ENCODE measurements around the gene PRSS33. TPM values are rescaled to one million over a fixed set of nuclear protein-coding genes. Genes with fewer than 3 reads are reported as not detected.

Gene PRSS33
- total and polyA plus RNA-seq, 4 experiments from 2014 or later = not detected

- peak in 1 of 5 donors; percentile 35 for DNase-seq
- ChIA-PET POLR2A (ENCODE audit: partially characterized antibody) (interaction anchor here (1.0 to 6.1 kb wide), 2 partner anchors 11 to 12 kb away, joined by 3 to 38 read pairs; partner anchors contain the start of gene ELOB), CTCF (ENCODE audit: partially characterized antibody) (interaction anchor here (0.9 kb wide), 1 partner anchor 18 kb away, joined by 3 read pairs; no protein-coding TSS in a partner anchor)
Measured at GRCh38 chr16:2765462-2766404, 21.6 kb downstream of the PRSS33 start.

GRCh38 chr16:2764718-2765117 is 22.6 kb downstream of the PRSS33 start:
- no peaks in the 10 kb centered on the region for H3K9me3 ChIP-seq (ENCODE audit: control insufficient read depth in 1 of 2, low read length in 2 of 2)
- ChIA-PET CTCF (ENCODE audit: partially characterized antibody) (interaction anchor here (0.9 kb wide), 1 partner anchor 19 kb away, joined by 3 read pairs; no protein-coding TSS in a partner anchor), POLR2A (ENCODE audit: partially characterized antibody) (interaction anchor here (1.0 to 6.1 kb wide), 2 partner anchors 11 to 12 kb away, joined by 3 to 38 read pairs; partner anchors contain the start of gene ELOB)
- no peak overlapping the region for H3K4me3 Mint-ChIP-seq
- H3K4me1 ChIP-seq (ENCODE audit: insufficient read depth, low read length) = no peaks in the 10 kb centered on the region
- intact Hi-C loops (cut with micrococcal nuclease) = no loop called here
- H3K9me3 Mint-ChIP-seq = peaks cover 0 to 8% (median 0%) of the 10 kb centered on the region in 8 donors
- no peak overlapping the region for H3K4me3 ChIP-seq (ENCODE audit: low read length in 2 of 2)
- H3K27me3 Mint-ChIP-seq = no peaks in the 10 kb centered on the region
- peaks cover 89 to 97% of the 10 kb centered on the region in 2 donors for H3K36me3 Mint-ChIP-seq
- H3K27me3 ChIP-seq (ENCODE audit: insufficient read depth, low read length) = no peaks in the 10 kb centered on the region
- no peak overlapping the region for H3K27ac ChIP-seq (ENCODE audit: low read depth, low read length)
- DNase-seq = peak in 1 of 5 donors; percentile 19
- H3K27ac Mint-ChIP-seq = peak overlapping the region in 5 of 7 donors; percentile 31 to 83 (median 47)
- peaks cover 100% of the 10 kb centered on the region for H3K36me3 ChIP-seq (ENCODE audit: insufficient read depth, low read length)
- peaks cover 8 to 31% (median 20%) of the 10 kb centered on the region in 4 donors for H3K4me1 Mint-ChIP-seq

More at GRCh38 chr16:2765462-2766404, 21.6 kb downstream of the PRSS33 start:
- H3K27me3 ChIP-seq (ENCODE audit: insufficient read depth, low read length) = no peaks in the 10 kb centered on the region
- Mint-ChIP-seq H3K4me1 (peaks cover 5 to 29% (median 21%) of the 10 kb centered on the region in 4 donors), H3K4me3 (peak overlapping the region in 3 of 8 donors; percentile 39 to 57 (median 48)), H3K36me3 (peaks cover 81 to 97% of the 10 kb centered on the region in 2 donors), H3K9me3 (peaks cover 0 to 10% (median 0%) of the 10 kb centered on the region in 8 donors), H3K27me3 (no peaks in the 10 kb centered on the region), H3K27ac (peak overlapping the region in 3 of 7 donors; percentile 75 to 91 (median 83))
- H3K4me1 ChIP-seq (ENCODE audit: insufficient read depth, low read length) = no peaks in the 10 kb centered on the region
- H3K4me3 ChIP-seq (ENCODE audit: low read length in 2 of 2) = no peak overlapping the region
- peaks cover 100% of the 10 kb centered on the region for H3K36me3 ChIP-seq (ENCODE audit: insufficient read depth, low read length)
- intact Hi-C loops (cut with micrococcal nuclease) = no loop called here
- H3K27ac ChIP-seq (ENCODE audit: low read depth, low read length) = no peak overlapping the region
- H3K9me3 ChIP-seq (ENCODE audit: control insufficient read depth in 1 of 2, low read length in 2 of 2) = no peaks in the 10 kb centered on the region

- Mint-ChIP-seq H3K27me3 (no peaks in the 10 kb centered on the region), H3K4me3 (no peak overlapping the region), H3K9me3 (peaks cover 0 to 8% (median 0%) of the 10 kb centered on the region in 8 donors), H3K36me3 (peaks cover 91 to 94% of the 10 kb centered on the region in 2 donors), H3K27ac (peak overlapping the region in 4 of 7 donors; percentile 36 to 86 (median 80)), H3K4me1 (peaks cover 10 to 36% (median 24%) of the 10 kb centered on the region in 4 donors)
- ChIA-PET CTCF (ENCODE audit: partially characterized antibody) (no interaction called here), POLR2A (ENCODE audit: partially characterized antibody) (interaction anchor here (1.2 to 1.6 kb wide), 3 partner anchors 9 to 14 kb away, joined by 3 to 7 read pairs (median 4); partner anchors contain the start of gene ELOB)
- no peak overlapping the region for H3K27ac ChIP-seq (ENCODE audit: low read depth, low read length)
- no peaks in the 10 kb centered on the region for H3K9me3 ChIP-seq (ENCODE audit: control insufficient read depth in 1 of 2, low read length in 2 of 2)
- DNase-seq = peak in 1 of 5 donors; percentile 15
- no peak overlapping the region for H3K4me3 ChIP-seq (ENCODE audit: low read length in 2 of 2)
- H3K4me1 ChIP-seq (ENCODE audit: insufficient read depth, low read length) = peaks cover 6% of the 10 kb centered on the region
- intact Hi-C loops (cut with micrococcal nuclease) = no loop called here
- H3K36me3 ChIP-seq (ENCODE audit: insufficient read depth, low read length) = peaks cover 100% of the 10 kb centered on the region
- no peaks in the 10 kb centered on the region for H3K27me3 ChIP-seq (ENCODE audit: insufficient read depth, low read length)
Measured at GRCh38 chr16:2763173-2763572, 24.2 kb downstream of the PRSS33 start.

GRCh38 chr16:2762711-2763110 is 24.6 kb downstream of the PRSS33 start:
- CTCF ChIA-PET (ENCODE audit: partially characterized antibody) = no interaction called here
- POLR2A ChIA-PET (ENCODE audit: partially characterized antibody) = interaction anchor here (1.2 to 1.6 kb wide), 3 partner anchors 8 to 14 kb away, joined by 3 to 7 read pairs (median 4); partner anchors contain the start of genes ELOB and SRRM2
- H3K36me3 Mint-ChIP-seq = peaks cover 91 to 94% of the 10 kb centered on the region in 2 donors
- H3K9me3 ChIP-seq (ENCODE audit: control insufficient read depth in 1 of 2, low read length in 2 of 2) = no peaks in the 10 kb centered on the region
- peaks cover 100% of the 10 kb centered on the region for H3K36me3 ChIP-seq (ENCODE audit: insufficient read depth, low read length)
- peaks cover 9 to 37% (median 24%) of the 10 kb centered on the region in 4 donors for H3K4me1 Mint-ChIP-seq
- DNase-seq = peak in 1 of 5 donors; percentile 1
- H3K27me3 Mint-ChIP-seq = no peaks in the 10 kb centered on the region
- no peak overlapping the region for H3K4me3 ChIP-seq (ENCODE audit: low read length in 2 of 2)
- no peaks in the 10 kb centered on the region for H3K27me3 ChIP-seq (ENCODE audit: insufficient read depth, low read length)
- H3K27ac ChIP-seq (ENCODE audit: low read depth, low read length) = no peak overlapping the region
- intact Hi-C loops (cut with micrococcal nuclease) = no loop called here
- H3K27ac Mint-ChIP-seq = peak overlapping the region in 4 of 7 donors; percentile 7 to 86 (median 68)
- H3K4me1 ChIP-seq (ENCODE audit: insufficient read depth, low read length) = peaks cover 6% of the 10 kb centered on the region
- H3K4me3 Mint-ChIP-seq = no peak overlapping the region
- H3K9me3 Mint-ChIP-seq = peaks cover 0 to 8% (median 0%) of the 10 kb centered on the region in 8 donors

GRCh38 chr16:2761886-2762583 is 25.3 kb downstream of the PRSS33 start:
- Histone ChIP-seq H3K4me1 (ENCODE audit: insufficient read depth, low read length) (peaks cover 8% of the 10 kb centered on the region), H3K27me3 (ENCODE audit: insufficient read depth, low read length) (no peaks in the 10 kb centered on the region), H3K36me3 (ENCODE audit: insufficient read depth, low read length) (peaks cover 100% of the 10 kb centered on the region), H3K9me3 (ENCODE audit: control insufficient read depth in 1 of 2, low read length in 2 of 2) (no peaks in the 10 kb centered on the region), H3K27ac (ENCODE audit: low read depth, low read length) (no peak overlapping the region), H3K4me3 (ENCODE audit: low read length in 2 of 2) (no peak overlapping the region)
- H3K36me3 Mint-ChIP-seq = peaks cover 95 to 97% of the 10 kb centered on the region in 2 donors
- H3K4me3 Mint-ChIP-seq = peak overlapping the region in 1 of 8 donors; percentile 17
- ChIA-PET CTCF (ENCODE audit: partially characterized antibody) (no interaction called here), POLR2A (ENCODE audit: partially characterized antibody) (interaction anchor here (1.2 to 1.6 kb wide), 3 partner anchors 8 to 15 kb away, joined by 3 to 7 read pairs (median 4); partner anchors contain the start of genes ELOB and SRRM2)
- peak in 1 of 5 donors; percentile 24 for DNase-seq
- intact Hi-C loops (cut with micrococcal nuclease) = no loop called here
- no peaks in the 10 kb centered on the region for H3K27me3 Mint-ChIP-seq
- peaks cover 12 to 43% (median 27%) of the 10 kb centered on the region in 4 donors for H3K4me1 Mint-ChIP-seq
- H3K27ac Mint-ChIP-seq = peak overlapping the region in 4 of 7 donors; percentile 53 to 86 (median 70)
- H3K9me3 Mint-ChIP-seq = peaks cover 0 to 8% (median 0%) of the 10 kb centered on the region in 8 donors

GRCh38 chr16:2761472-2761871 is 25.9 kb downstream of the PRSS33 start:
- no peaks in the 10 kb centered on the region for H3K27me3 ChIP-seq (ENCODE audit: insufficient read depth, low read length)
- peaks cover 14% of the 10 kb centered on the region for H3K4me1 ChIP-seq (ENCODE audit: insufficient read depth, low read length)
- Mint-ChIP-seq H3K4me3 (peak overlapping the region in 1 of 8 donors; percentile 17), H3K4me1 (peaks cover 15 to 46% (median 31%) of the 10 kb centered on the region in 4 donors), H3K27ac (peak overlapping the region in 3 of 7 donors; percentile 48 to 83 (median 51)), H3K36me3 (peaks cover 95 to 97% of the 10 kb centered on the region in 2 donors), H3K27me3 (no peaks in the 10 kb centered on the region), H3K9me3 (peaks cover 0 to 8% (median 0%) of the 10 kb centered on the region in 8 donors)
- peak in 1 of 5 donors; percentile 2 for DNase-seq
- ChIA-PET CTCF (ENCODE audit: partially characterized antibody) (no interaction called here), POLR2A (ENCODE audit: partially characterized antibody) (interaction anchor here (1.6 kb wide), 1 partner anchor 9 kb away, joined by 4 read pairs; the partner anchor contains the start of gene SRRM2)
- intact Hi-C loops (cut with micrococcal nuclease) = no loop called here
- no peak overlapping the region for H3K4me3 ChIP-seq (ENCODE audit: low read length in 2 of 2)
- no peak overlapping the region for H3K27ac ChIP-seq (ENCODE audit: low read depth, low read length)
- H3K36me3 ChIP-seq (ENCODE audit: insufficient read depth, low read length) = peaks cover 96% of the 10 kb centered on the region
- H3K9me3 ChIP-seq (ENCODE audit: control insufficient read depth in 1 of 2, low read length in 2 of 2) = no peaks in the 10 kb centered on the region

All from CD4-positive, alpha-beta memory T cell (primary cell).